Karpas-422 (cell line): ENCODE measurements around the gene WIZ. TPM values are rescaled to one million over a fixed set of nuclear protein-coding genes. Genes with fewer than 3 reads are reported as not detected.

Experiments used
- DNase-seq: peaks from one replicate; pipeline ENCODE4 v3.0.0-alpha.2; 2015
- H2AFZ ChIP-seq: fragments of 200-600 bp; sonication (generic); 2 replicates; pipeline ENCODE4 v1.6.1; 2014; ENCODE audit warnings: antibody characterized with exemption, low read length, mixed read lengths
- H3K27ac ChIP-seq: fragments of 200-600 bp; sonication (generic); 2 replicates; pipeline ENCODE4 v1.5.1; 2014; ENCODE audit warnings: mild to moderate bottlenecking, low read length, moderate library complexity
- H3K27me3 ChIP-seq: fragments of 200-600 bp; sonication (generic); 2 replicates; pipeline ENCODE4 v1.6.1; 2014; ENCODE audit warnings: low read length, mixed read lengths
- H3K36me3 ChIP-seq: fragments of 200-600 bp; sonication (generic); 2 replicates; pipeline ENCODE4 v1.6.1; 2014; ENCODE audit warnings: low read length, mixed read lengths; ENCODE audit not compliant: insufficient read depth
- H3K4me1 ChIP-seq: fragments of 200-600 bp; sonication (generic); 2 replicates; pipeline ENCODE4 v1.6.1; 2014; ENCODE audit warnings: mild to moderate bottlenecking, low read length, mixed read lengths
- H3K4me2 ChIP-seq: fragments of 200-600 bp; sonication (generic); 2 replicates; pipeline ENCODE4 v1.6.1; 2014; ENCODE audit warnings: low read length, low read depth, mild to moderate bottlenecking; ENCODE audit not compliant: poor library complexity, severe bottlenecking
- H3K4me3 ChIP-seq: fragments of 200-600 bp; sonication (generic); 2 replicates; pipeline ENCODE4 v1.5.1; 2014; ENCODE audit warnings: mild to moderate bottlenecking, antibody characterized with exemption, low read length, mixed read lengths
- H3K79me2 ChIP-seq: fragments of 200-600 bp; sonication (generic); 2 replicates; pipeline ENCODE4 v1.6.1; 2014; ENCODE audit warnings: mild to moderate bottlenecking, low read length, mixed read lengths
- H3K9ac ChIP-seq: fragments of 200-600 bp; sonication (generic); 2 replicates; pipeline ENCODE4 v1.6.0; 2014; ENCODE audit warnings: low read length
- H3K9me2 ChIP-seq: fragments of 200-600 bp; sonication (generic), shearing (Covaris generic); replicated peaks from 2 replicates; pipeline ENCODE4 v1.6.0; 2014; ENCODE audit warnings: mild to moderate bottlenecking, low read length, moderate library complexity; ENCODE audit not compliant: insufficient read depth
- H3K9me3 ChIP-seq: fragments of 300-700, 200-600 bp; sonication (generic); 2 replicates; pipeline ENCODE4 v1.6.1; 2014; ENCODE audit warnings: low read length, mixed read lengths
- H4K20me1 ChIP-seq: fragments of 200-600 bp; sonication (generic); 2 replicates; pipeline ENCODE4 v1.6.1; 2014; ENCODE audit warnings: mild to moderate bottlenecking, antibody characterized with exemption, low read length, low read depth; ENCODE audit not compliant: insufficient read depth
- total RNA-seq: library from RNA; depleted of rRNA; stranded (reverse); fragments of >200 nt; shearing (Covaris generic); gene quantifications from 2 replicates; pipeline ENCODE4 v1.2.3, GENCODE V29; 2014; ENCODE audit warnings: low replicate concordance

WIZ gene
- total RNA-seq, 1 experiment from 2014 or later: 5.4 TPM

DNA sequence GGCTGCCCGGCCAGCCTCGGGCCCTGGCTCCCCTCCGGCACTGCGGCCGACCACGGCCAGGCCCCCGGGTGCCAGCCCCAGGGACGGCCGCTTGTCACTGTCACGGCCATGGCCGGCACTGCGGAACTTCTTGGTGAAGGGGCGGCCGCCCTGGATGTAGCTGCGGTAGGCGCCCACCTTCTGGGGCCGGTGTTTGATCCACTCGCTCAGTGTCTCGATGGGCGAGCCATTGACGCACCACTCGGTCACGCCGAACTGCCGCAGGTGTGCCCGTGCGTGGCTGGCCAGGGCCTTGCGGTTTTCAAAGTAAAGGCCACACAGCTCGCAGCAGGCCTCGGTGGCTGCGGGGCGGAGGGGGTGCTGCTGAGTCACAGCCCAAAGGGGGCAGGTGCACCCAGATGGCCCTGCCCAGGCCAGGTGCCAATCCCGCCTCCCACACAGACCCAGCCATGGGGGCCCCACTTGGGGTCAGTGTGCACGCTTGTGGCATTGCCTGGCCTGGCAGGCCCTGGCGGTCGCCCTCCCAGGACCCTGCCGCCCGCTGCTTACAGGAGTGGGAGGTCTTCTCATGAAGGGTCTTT, 25.0 kb downstream of the WIZ start:
- DNase-seq: no peak
- Histone ChIP-seq H3K4me1 (peaks cover 1% of the 10 kb centered on the region), H3K9me3 (no peaks in the 10 kb centered on the region), H3K27ac (no peak overlapping the region), H3K36me3 (peaks cover 32% of the 10 kb centered on the region), H3K79me2 (peaks cover 19% of the 10 kb centered on the region), H3K9ac (no peak overlapping the region), H3K4me2 (no peak overlapping the region), H3K27me3 (no peaks in the 10 kb centered on the region), H3K9me2 (no peaks in the 10 kb centered on the region), H2AFZ (no peak overlapping the region), H3K4me3 (no peak overlapping the region), H4K20me1 (0 out of 2 replicates have a peak, but pooled peaks cover 4% of the 10 kb centered on the region)

DNA sequence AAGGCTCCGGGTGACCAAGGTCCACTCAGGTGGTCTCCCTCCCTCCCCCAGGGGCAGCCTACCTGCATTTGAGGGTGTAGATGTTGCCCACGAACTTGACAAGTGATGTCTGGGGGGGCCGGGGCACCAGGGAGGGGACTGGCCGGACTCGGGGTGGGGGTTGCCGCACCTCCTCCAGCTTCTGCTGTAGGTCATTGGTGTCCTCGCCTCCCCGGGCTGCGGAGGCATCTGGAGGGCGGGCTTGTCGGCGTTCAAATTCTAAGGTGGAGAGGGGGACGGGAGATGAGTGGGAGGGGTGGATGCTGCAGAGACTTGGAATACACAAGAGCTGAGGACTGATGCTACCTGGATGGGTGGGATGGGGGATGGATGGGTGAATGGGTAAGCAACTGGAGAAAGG, 25.6 kb downstream of the WIZ start:
- Histone ChIP-seq H3K36me3 (peaks cover 32% of the 10 kb centered on the region), H3K4me2 (no peak overlapping the region), H2AFZ (no peak overlapping the region), H3K27me3 (no peaks in the 10 kb centered on the region), H3K27ac (no peak overlapping the region), H4K20me1 (0 out of 2 replicates have a peak, but pooled peaks cover 4% of the 10 kb centered on the region), H3K9me2 (no peaks in the 10 kb centered on the region), H3K79me2 (peaks cover 13% of the 10 kb centered on the region), H3K9ac (no peak overlapping the region), H3K4me3 (no peak overlapping the region), H3K4me1 (peaks cover 8% of the 10 kb centered on the region), H3K9me3 (no peaks in the 10 kb centered on the region)
- DNase-seq: no peak

DNA sequence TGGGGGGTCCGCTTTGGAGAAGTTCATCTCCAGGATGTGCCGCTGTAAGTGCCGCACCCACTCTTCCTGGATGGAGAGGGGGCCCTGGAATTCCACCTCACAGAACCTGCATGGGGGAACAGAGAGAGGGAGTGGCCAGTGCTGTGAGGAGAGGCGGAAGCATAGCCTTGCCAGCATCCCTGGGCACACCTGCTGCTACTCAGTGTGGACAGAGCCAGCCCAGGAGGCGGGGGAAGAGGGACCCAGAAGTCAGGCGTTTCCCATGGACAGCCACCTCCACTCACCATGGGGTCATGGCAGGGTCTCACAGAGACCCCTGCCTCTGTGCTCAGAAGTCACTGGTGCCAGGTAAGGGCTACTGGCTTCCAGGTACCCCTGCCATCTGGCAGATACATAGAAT, 26.6 kb downstream of the WIZ start:
- H3K9me2 ChIP-seq: no peaks in the 10 kb centered on the region
- no peaks in the 10 kb centered on the region for H3K27me3 ChIP-seq
- H3K79me2 ChIP-seq: peaks cover 9% of the 10 kb centered on the region
- no peak overlapping the region for H3K27ac ChIP-seq
- H3K4me2 ChIP-seq: no peak overlapping the region
- H3K4me3 ChIP-seq: no peak overlapping the region
- no peaks in the 10 kb centered on the region for H3K9me3 ChIP-seq
- H3K4me1 ChIP-seq: peaks cover 8% of the 10 kb centered on the region
- no peak overlapping the region for H2AFZ ChIP-seq
- DNase-seq: no peak
- no peak overlapping the region for H3K9ac ChIP-seq
- 0 out of 2 replicates have a peak, but pooled peaks cover under 1% of the 10 kb centered on the region for H4K20me1 ChIP-seq
- peaks cover 32% of the 10 kb centered on the region for H3K36me3 ChIP-seq

- peaks cover 29% of the 10 kb centered on the region for H3K36me3 ChIP-seq
These were observed 27.3 kb downstream of the WIZ start for GRCh38 chr19:15422296-15423075.

GRCh38 chr19:15421721-15422260, 28.0 kb downstream of the WIZ start:
- Histone ChIP-seq H3K9me2 (no peaks in the 10 kb centered on the region), H3K4me1 (peaks cover 18% of the 10 kb centered on the region), H3K27me3 (no peaks in the 10 kb centered on the region), H3K9me3 (no peaks in the 10 kb centered on the region), H3K4me3 (no peak overlapping the region), H3K36me3 (peaks cover 32% of the 10 kb centered on the region), H3K4me2 (no peak overlapping the region), H3K27ac (no peak overlapping the region), H3K79me2 (peaks cover 22% of the 10 kb centered on the region), H3K9ac (no peak overlapping the region), H4K20me1 (peaks cover 14% of the 10 kb centered on the region; the same call in 1 of the 2 replicates), H2AFZ (no peak overlapping the region)
- DNase-seq: no peak

More at GRCh38 chr19:15422296-15423075, 27.3 kb downstream of the WIZ start:
- no peaks in the 10 kb centered on the region for H3K9me3 ChIP-seq
- peaks cover 15% of the 10 kb centered on the region for H3K79me2 ChIP-seq
- H3K27me3 ChIP-seq: no peaks in the 10 kb centered on the region
- H4K20me1 ChIP-seq: peaks cover 7% of the 10 kb centered on the region; the same call in 1 of the 2 replicates
- H3K9me2 ChIP-seq: no peaks in the 10 kb centered on the region
- no peak overlapping the region for H3K9ac ChIP-seq
- no peak for DNase-seq
- H2AFZ ChIP-seq: no peak overlapping the region
- no peak overlapping the region for H3K4me2 ChIP-seq
- no peak overlapping the region for H3K4me3 ChIP-seq
- peaks cover 11% of the 10 kb centered on the region for H3K4me1 ChIP-seq
- no peak overlapping the region for H3K27ac ChIP-seq

DNA sequence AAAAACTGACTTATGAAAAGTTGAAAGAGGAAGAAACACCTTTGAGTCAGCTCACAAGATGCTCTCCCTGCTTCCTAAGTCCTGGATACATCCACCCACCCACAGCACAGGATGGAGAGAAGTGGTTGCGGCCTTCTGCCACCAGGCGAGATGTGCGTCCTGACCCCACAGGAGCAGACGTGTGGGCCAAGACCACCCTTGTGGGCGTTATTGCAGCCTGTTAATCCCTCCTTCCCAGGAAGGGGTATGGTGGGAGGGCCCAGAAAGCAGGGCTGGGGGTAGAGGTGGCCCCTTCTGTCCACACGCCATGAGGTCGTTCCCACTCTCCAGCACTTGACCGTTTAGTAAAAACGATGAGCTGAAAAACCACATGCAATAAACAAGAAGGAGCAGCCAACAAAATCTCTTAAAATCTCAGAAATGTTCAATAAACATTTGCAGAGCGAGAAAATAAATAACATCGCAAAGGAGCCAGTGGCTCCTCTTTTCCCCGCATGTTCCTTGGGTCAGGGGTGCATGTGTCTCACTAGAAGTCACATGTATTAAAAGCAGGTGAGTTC, 28.5 kb downstream of the WIZ start:
- Histone ChIP-seq H4K20me1 (peaks cover 19% of the 10 kb centered on the region; the same call in 1 of the 2 replicates), H3K79me2 (peaks cover 27% of the 10 kb centered on the region), H3K9ac (no peak overlapping the region), H3K4me3 (no peak overlapping the region), H3K27ac (no peak overlapping the region), H3K36me3 (peaks cover 35% of the 10 kb centered on the region), H3K4me2 (no peak overlapping the region), H2AFZ (no peak overlapping the region), H3K4me1 (peaks cover 20% of the 10 kb centered on the region), H3K27me3 (no peaks in the 10 kb centered on the region), H3K9me2 (no peaks in the 10 kb centered on the region), H3K9me3 (no peaks in the 10 kb centered on the region)
- no peak for DNase-seq

DNA sequence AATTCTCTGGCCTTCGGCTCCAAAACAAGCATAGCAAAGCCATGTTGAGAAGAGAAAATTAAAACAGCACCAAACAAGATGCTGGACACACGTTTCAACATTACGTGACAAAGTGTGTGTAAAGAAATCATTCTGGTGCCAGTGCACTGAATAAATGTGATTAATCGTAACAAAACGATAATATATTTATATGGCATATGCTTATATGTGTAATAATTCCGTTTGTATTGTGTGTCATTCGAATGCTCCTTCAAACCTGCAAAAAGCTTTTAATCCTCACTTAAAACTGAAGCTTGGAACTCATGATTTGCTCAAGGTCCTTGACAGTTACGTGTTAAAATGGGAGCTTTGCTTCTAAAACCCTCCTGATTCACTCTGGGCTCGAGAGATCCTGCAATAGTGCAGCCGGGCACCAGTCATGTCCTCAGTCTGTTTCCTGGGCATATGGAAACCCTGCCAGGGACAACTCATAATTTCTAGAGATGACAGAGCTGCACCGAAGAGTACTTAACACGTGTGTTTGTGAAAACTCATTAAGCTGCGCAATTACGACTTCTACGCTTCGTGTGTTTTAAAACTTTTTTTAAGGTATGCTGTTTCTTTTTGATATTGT, 30.2 kb downstream of the WIZ start:
- peak overlapping the region; percentile 52; the same call in 1 of the 2 replicates for H3K4me3 ChIP-seq
- 0 out of 2 replicates have a peak overlapping the region, but pooled peaks have one; percentile 9 for H3K27ac ChIP-seq

More for the DNA sequence above, 30.2 kb downstream of the WIZ start:
- H3K9ac ChIP-seq: peak overlapping the region; percentile 58
- peak overlapping the region; percentile 67 for H3K4me2 ChIP-seq
- no peaks in the 10 kb centered on the region for H3K9me3 ChIP-seq
- H3K36me3 ChIP-seq: peaks cover 30% of the 10 kb centered on the region
- peaks cover 40% of the 10 kb centered on the region for H3K79me2 ChIP-seq
- no peaks in the 10 kb centered on the region for H3K27me3 ChIP-seq
- peak; percentile 51 for DNase-seq
- H2AFZ ChIP-seq: 0 out of 2 replicates have a peak overlapping the region, but pooled peaks have one; percentile 57
- peaks cover 29% of the 10 kb centered on the region; the same call in 1 of the 2 replicates for H4K20me1 ChIP-seq
- H3K4me1 ChIP-seq: peaks cover 20% of the 10 kb centered on the region
- H3K9me2 ChIP-seq: no peaks in the 10 kb centered on the region
